Right cardiac atrium (tissue), 5 donors: ENCODE measurements around the gene FBXO3. TPM values are rescaled to one million over a fixed set of nuclear protein-coding genes. Genes with fewer than 3 reads are reported as not detected.
A peak's percentile ranks its signal among the peaks of the same experiment; 100 is the strongest.
"Not testable (repeated sequence)": the region's sequence is repeated elsewhere in the genome, so short reads cannot be mapped to it uniquely, and the experiment has no call there.

Experiments used
- ATAC-seq, 2 donors: fragments of 200-7000 bp; cut with Tn5 transposase; one replicate each; pipeline versions ENCODE4 v1.8.0 to v1.9.1; 2020; ENCODE audit warnings: moderate library complexity in 2 of 2, mild to moderate bottlenecking in 1 of 2
- DNase-seq, 3 donors: peaks; one replicate each; pipeline ENCODE4 v3.0.0-alpha.2; 2020
- H3K27ac ChIP-seq: one replicate; pipeline ENCODE4 v1.5.1; 2013; ENCODE audit warnings: mild to moderate bottlenecking, low read length, control low read depth, moderate library complexity
- H3K27me3 ChIP-seq: one replicate; pipeline ENCODE4 v1.6.1; 2013; ENCODE audit not compliant: control insufficient read depth, insufficient read depth
- H3K4me1 ChIP-seq: one replicate; pipeline ENCODE4 v1.6.1; 2013; ENCODE audit warnings: low read length; ENCODE audit not compliant: control insufficient read depth, insufficient read depth
- H3K4me3 ChIP-seq: one replicate; pipeline ENCODE4 v1.5.1; 2013; ENCODE audit warnings: low read length, control low read depth
- H3K9me3 ChIP-seq: one replicate; pipeline ENCODE4 v1.6.1; 2013; ENCODE audit warnings: low read length; ENCODE audit not compliant: control insufficient read depth
- WGBS: extraction: QIAGEN DNeasy Blood & Tissue Kit; methylation state at CpG from one replicate; pipeline ENCODE4 v1.1.7; 2013; 5-methylcytosine and 5-hydroxymethylcytosine counted together
- intact Hi-C, 4 donors: fragments of 100-400 bp; cut with DNase I; formaldehyde crosslinking; loops; one replicate each; pipeline versions ENCODE4 v1.11.0 to v1.14.0; 2022 to 2023
- long read RNA-seq, 4 donors: library from polyadenylated mRNA; unstranded; transcript quantifications; one replicate each; pipeline ENCODE4 v2.0.0, GENCODE V29; 2020 to 2021
- polyA plus RNA-seq: library from polyadenylated mRNA; stranded (reverse); fragments of 200-250 nt; gene quantifications from one replicate; pipeline ENCODE4 v1.2.3, GENCODE V29; 2013
- total RNA-seq, 4 donors: library from RNA; stranded (reverse); fragmentation: NEBNext Ultra II Directional; extraction: Animal tissue kit (Norgen Biotek cat#: 25700); gene quantifications; one replicate each; pipeline ENCODE4 v1.2.1, GENCODE V29; 2021
- donor health status: healthy with polysubstance abuse.
- donor health status: DM: no; HTN: yes; CAD: no.
- donor health status: DM: no; HTN: no; CAD: no.
- donor health status: DM: no; HTN: yes; CAD: no; lungs with severe emphysema.
- donor health status: DM: yes; HTN: yes; CAD: no.

FBXO3 gene
- total RNA-seq (10 to 100 TPM; 30.2 to 40.8 (median 39.2) TPM), polyA plus RNA-seq (27.3 TPM)
- long read RNA-seq, donor 1, transcript FBXO3-201 (11 exons, 2,397 nt) = major isoform, 115 of 129 reads
- long read RNA-seq, donor 1, partial matches to known transcripts = 5 of 129 reads
- long read RNA-seq, donor 1, other reads (novel, unspliced or antisense) = 7 of 129 reads
- long read RNA-seq, donor 2, transcript FBXO3-201 (11 exons, 2,397 nt) = major isoform, 36 of 41 reads
- long read RNA-seq, donor 2, partial matches to known transcripts = 3 of 41 reads
- long read RNA-seq, donor 2, other reads (novel, unspliced or antisense) = 2 of 41 reads
- long read RNA-seq, donor 3, transcript FBXO3-202 (10 exons, 1,672 nt) = minor isoform, 11 of 249 reads
- long read RNA-seq, donor 3, transcript FBXO3-201 (11 exons, 2,397 nt) = major isoform, 217 of 249 reads
- long read RNA-seq, donor 3, partial matches to known transcripts = 8 of 249 reads
- long read RNA-seq, donor 3, other reads (novel, unspliced or antisense) = 12 of 249 reads
- long read RNA-seq, donor 4, full-length matches to known transcripts = 47 of 50 reads
- long read RNA-seq, donor 4, partial matches to known transcripts = 2 of 50 reads
- long read RNA-seq, donor 4, other reads (novel, unspliced or antisense) = 1 of 50 reads

DNA sequence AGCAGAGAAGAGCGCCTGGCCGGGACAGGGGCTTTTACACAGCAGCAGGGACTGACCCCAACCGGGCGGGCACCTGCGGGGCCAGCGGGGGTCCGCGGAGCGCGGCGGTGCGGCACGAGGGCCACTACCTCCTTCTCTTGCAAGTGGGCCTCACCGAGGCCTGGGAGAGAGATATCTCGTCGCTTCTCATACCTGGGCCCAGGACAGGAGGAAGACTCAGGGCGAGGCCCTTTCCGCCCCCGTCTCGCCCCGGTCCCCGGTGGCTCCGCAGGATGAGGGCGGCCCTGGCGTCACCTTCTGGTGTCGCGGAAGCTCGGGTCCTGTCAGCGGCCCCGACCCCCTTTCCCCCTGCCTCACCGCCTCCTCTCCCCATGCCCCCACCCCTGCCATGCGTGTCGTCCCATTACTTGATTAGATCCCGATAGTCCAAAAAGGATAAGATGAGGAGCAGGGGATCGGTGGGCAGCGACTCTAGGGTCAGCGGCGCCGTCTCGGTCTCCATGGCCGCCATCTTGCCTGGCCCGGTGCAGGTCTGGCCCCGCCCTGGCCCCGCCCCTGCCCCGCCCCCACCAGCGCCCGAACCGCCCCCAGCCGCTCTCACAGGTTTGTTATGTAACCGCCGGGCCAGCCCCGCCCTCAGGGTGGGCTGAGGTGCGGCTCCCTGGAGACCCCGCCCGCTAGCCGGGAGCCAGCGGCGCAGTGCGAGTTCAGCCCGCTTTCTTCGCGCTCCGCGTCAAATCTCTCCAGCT is at the start of gene FBXO3:
Gene FBXO3, minus strand, starts transcription at position 534 of the 749 bp plus-strand sequence. Its CDS starts 23 bp downstream, at position 511.
- Histone ChIP-seq H3K4me3 (peak within 1 kb of the TSS; percentile 97), H3K27me3 (no peaks in the 10 kb centered on the region), H3K27ac (peak within 1 kb of the TSS; percentile 91), H3K4me1 (peaks cover 9% of the 10 kb centered on the region), H3K9me3 (no peaks in the 10 kb centered on the region)
- under 1% methylated on average over 64 of the region's 64 CpGs for WGBS
- intact Hi-C loops = no loop called here
- DNase-seq = peak; percentile 87 to 96 (median 95)
- peak; percentile 96 to 97 for ATAC-seq

DNA sequence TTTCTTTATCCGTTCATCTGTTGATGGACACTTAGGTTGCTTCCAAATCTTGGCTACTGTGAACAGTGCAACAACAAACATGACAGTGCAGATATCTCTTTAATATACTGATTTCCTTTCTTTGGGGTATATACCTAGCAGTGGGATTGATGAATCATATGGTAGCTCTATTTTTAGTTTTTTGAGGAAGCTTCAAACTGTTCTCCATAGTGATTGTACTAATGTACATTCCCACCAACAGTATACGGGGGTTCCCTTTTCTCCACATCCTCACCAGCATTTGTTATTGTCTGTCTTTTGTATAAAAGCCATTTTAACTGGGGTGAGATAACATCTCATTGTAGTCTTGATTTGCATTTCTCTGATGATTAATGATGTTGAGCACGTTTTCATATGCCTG is 48.7 kb upstream of the FBXO3 start:
- not testable (repeated sequence) for H3K27ac ChIP-seq, H3K4me3 ChIP-seq, H3K27me3 ChIP-seq, H3K4me1 ChIP-seq, ATAC-seq, H3K9me3 ChIP-seq, DNase-seq
- intact Hi-C loops = loop anchor here in 1 of 4 donors (10.0 kb wide), 1 partner anchor 458 kb away; no protein-coding TSS in a partner anchor
- WGBS = 58% methylated on average over 3 of the region's 3 CpGs

GRCh38 chr11:33819278-33820035 is 45.1 kb upstream of the FBXO3 start:
- no peaks in the 10 kb centered on the region for H3K27me3 ChIP-seq
- 63% methylated on average over 16 of the region's 16 CpGs for WGBS
- H3K9me3 ChIP-seq = no peaks in the 10 kb centered on the region
- intact Hi-C loops = loop anchor here in 1 of 4 donors (10.0 kb wide), 1 partner anchor 455 kb away; no protein-coding TSS in a partner anchor
- no peak overlapping the region for H3K27ac ChIP-seq
- ATAC-seq (no peak), DNase-seq (no peak)
- H3K4me1 ChIP-seq = no peaks in the 10 kb centered on the region
- no peak overlapping the region for H3K4me3 ChIP-seq

- Histone ChIP-seq H3K4me3 (no peak overlapping the region), H3K27ac (no peak overlapping the region), H3K27me3 (no peaks in the 10 kb centered on the region), H3K9me3 (no peaks in the 10 kb centered on the region), H3K4me1 (no peaks in the 10 kb centered on the region)
- intact Hi-C loops = no loop called here
- peak; percentile 86 to 95 for ATAC-seq
- WGBS = 25% methylated on average over 12 of the region's 12 CpGs
- DNase-seq = peak; percentile 84 to 93 (median 91)
These were observed 34.0 kb upstream of the FBXO3 start for GRCh38 chr11:33808228-33808828.

DNA sequence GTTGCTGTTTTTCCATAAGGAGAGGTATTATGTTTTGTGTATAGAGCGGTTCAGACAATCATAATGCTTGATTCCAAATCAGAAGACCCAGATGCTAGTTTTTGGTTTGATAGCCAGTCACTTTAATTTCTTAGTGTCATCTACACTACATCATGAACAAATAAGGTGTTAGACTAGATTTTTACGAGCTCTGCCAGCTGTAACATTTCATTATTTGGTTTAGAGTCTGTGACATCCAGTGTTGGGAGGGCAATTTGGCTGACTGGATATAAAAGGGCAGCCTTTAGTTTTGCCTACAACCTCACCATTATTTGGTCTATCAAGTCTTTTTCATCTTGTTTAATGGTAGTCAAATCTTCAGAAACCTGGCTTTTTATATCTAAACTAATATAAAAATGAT is 30.2 kb upstream of the FBXO3 start:
- intact Hi-C loops = no loop called here
- WGBS = 84% methylated on average over 2 of the region's 2 CpGs
- no peaks in the 10 kb centered on the region for H3K27me3 ChIP-seq
- H3K4me3 ChIP-seq = no peak overlapping the region
- peaks cover 3% of the 10 kb centered on the region for H3K4me1 ChIP-seq
- no peaks in the 10 kb centered on the region for H3K9me3 ChIP-seq
- DNase-seq (no peak), ATAC-seq (no peak)
- H3K27ac ChIP-seq = no peak overlapping the region

- Histone ChIP-seq H3K4me3 (peak overlapping the region; percentile 53), H3K27ac (no peak overlapping the region), H3K27me3 (no peaks in the 10 kb centered on the region), H3K9me3 (no peaks in the 10 kb centered on the region), H3K4me1 (peaks cover 3% of the 10 kb centered on the region)
- intact Hi-C loops = no loop called here
- DNase-seq = peak; percentile 54 to 69 (median 64)
- peak; percentile 89 to 90 for ATAC-seq
- 6% methylated on average over 18 of the region's 18 CpGs for WGBS
These were observed 28.1 kb upstream of the FBXO3 start for GRCh38 chr11:33802194-33802950.

DNA sequence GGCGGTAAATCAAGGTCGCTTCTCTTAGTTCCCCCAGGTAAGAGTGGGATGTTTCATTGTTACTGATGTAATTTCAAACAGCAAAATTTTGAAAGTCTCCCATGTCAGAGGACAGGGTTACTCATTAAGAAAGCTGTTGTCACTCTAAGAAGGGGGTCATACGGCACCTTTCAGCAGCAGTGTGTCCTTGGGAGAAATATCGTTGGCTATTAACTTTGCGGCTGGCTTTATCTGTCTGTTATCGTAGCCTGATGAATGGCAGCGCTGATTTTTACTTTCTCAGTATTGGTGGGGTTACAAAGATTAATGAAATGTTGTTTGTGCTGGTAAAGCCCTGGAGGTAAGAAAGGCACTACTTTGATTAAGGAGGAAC is 27.5 kb upstream of the FBXO3 start:
- Histone ChIP-seq H3K27me3 (no peaks in the 10 kb centered on the region), H3K4me1 (peaks cover 3% of the 10 kb centered on the region), H3K9me3 (no peaks in the 10 kb centered on the region), H3K27ac (no peak overlapping the region), H3K4me3 (peak overlapping the region; percentile 53)
- WGBS = 22% methylated on average over 7 of the region's 7 CpGs
- ATAC-seq (no peak), DNase-seq (no peak)
- intact Hi-C loops = no loop called here

- H3K4me1 ChIP-seq = peaks cover 3% of the 10 kb centered on the region
- intact Hi-C loops = no loop called here
- DNase-seq (no peak), ATAC-seq (no peak)
- H3K4me3 ChIP-seq = no peak overlapping the region
- 90% methylated on average over 3 of the region's 3 CpGs for WGBS
- H3K27me3 ChIP-seq = no peaks in the 10 kb centered on the region
- no peak overlapping the region for H3K27ac ChIP-seq
- H3K9me3 ChIP-seq = no peaks in the 10 kb centered on the region
These were observed 23.6 kb upstream of the FBXO3 start for GRCh38 chr11:33797879-33798278.

DNA sequence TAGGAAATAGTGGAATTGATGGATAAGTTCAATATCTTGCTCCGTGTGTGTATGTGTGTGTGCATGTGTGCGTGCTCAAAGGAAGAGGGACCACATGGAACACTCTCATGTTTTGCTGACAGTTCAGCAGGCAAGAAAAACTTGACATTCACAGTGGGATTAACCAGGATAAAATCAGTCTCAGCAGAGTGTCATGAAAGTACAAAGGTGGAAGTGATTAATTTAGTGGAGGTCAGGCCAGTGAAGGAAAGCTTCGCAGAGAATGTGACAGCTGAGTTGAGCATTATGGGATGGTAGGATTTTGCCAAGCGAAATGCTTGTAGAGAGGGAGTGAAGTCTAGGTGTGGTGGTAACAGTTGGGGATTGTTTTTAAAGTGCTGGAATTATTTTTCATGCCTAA is 15.7 kb upstream of the FBXO3 start:
- no peak for DNase-seq
- intact Hi-C loops = no loop called here
- WGBS = 64% methylated on average over 4 of the region's 4 CpGs
- H3K9me3 ChIP-seq = no peaks in the 10 kb centered on the region
- ATAC-seq = no peak
- H3K4me3 ChIP-seq = no peak overlapping the region
- no peaks in the 10 kb centered on the region for H3K4me1 ChIP-seq
- no peaks in the 10 kb centered on the region for H3K27me3 ChIP-seq
- H3K27ac ChIP-seq = no peak overlapping the region

DNA sequence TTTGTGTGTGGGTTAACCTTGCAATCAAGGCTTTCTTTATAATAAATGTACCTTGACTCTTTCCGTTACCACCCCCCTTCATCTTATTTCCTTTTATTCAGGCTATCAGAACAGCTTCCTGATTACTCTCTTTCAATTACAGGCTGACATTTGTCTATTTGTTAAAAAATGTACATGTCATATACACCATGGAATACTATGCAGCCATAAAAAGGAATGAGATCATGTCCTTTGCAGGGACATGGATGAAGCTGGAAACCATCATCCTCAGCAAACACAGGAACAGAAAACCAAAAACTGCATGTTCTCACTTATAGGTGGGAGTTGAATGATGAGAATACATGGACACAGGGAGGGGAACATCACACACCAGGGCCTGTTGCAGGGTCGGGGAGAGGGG is 13.8 kb upstream of the FBXO3 start:
- DNase-seq, H3K9me3 ChIP-seq, H3K27ac ChIP-seq, H3K4me3 ChIP-seq, H3K27me3 ChIP-seq, intact Hi-C loops, H3K4me1 ChIP-seq, ATAC-seq: not testable (repeated sequence)
- 80% methylated on average over 2 of the region's 2 CpGs for WGBS
